Measurements from ENCODE around the gene LPCAT1.

Gene LPCAT1

DNA sequence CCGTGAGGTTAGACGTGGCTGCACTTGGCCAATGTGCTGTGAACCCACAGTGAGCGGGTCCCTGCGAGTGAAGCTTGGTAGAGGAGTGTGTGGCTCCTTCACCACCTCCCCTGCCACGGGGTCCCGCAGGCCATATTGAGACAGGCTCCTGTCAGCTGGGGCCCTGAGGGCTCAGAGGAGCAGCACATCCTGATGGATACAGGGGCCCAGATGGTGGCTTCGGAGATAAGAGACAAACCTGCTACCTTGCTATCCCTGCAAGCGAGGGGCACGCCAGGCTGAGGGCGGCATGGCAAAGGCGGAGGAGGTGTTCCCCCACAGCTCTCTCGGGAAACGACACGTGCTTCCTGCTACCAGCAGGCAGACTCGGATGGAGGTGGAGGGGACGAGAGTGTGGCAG lies 111.6 kb downstream of the LPCAT1 start:
- no peak for DNase-seq (ENCODE audit: low read depth in 3 of 3)
